HEK293T (cell line): ENCODE results near the gene ABTB1.

Source experiments
- CTCF ChIA-PET: fragments of 350-600 bp; formaldehyde crosslinking; extraction: SDS; loops from one replicate; lab custom pipeline; 2021; ENCODE audit warnings: antibody characterized with exemption, inconsistent platforms; lab: Yijun Ruan, JAX
- POLR2A ChIA-PET: fragments of 350-600 bp; formaldehyde crosslinking; extraction: SDS; loops from one replicate; lab custom pipeline; 2020; ENCODE audit warnings: antibody characterized with exemption, inconsistent platforms; lab: Yijun Ruan, JAX
- DNase-seq: peaks from one replicate; pipeline ENCODE4 v3.0.0; 2012; ENCODE audit warnings: mixed read lengths; ENCODE audit errors: extremely low spot score
- ARNT ChIP-seq: fragments of 450-650 bp; IDR thresholded peaks from 2 replicates; pipeline ENCODE4 v1.6.1; 2017; ENCODE audit warnings: mild to moderate bottlenecking
- BHLHE40 ChIP-seq: fragments of 450-650 bp; IDR thresholded peaks from 2 replicates; pipeline ENCODE4 v1.6.1; 2016; ENCODE audit warnings: mild to moderate bottlenecking, moderate library complexity, borderline replicate concordance
- CTBP1 ChIP-seq: fragments of 450-650 bp; IDR thresholded peaks from 2 replicates; pipeline ENCODE4 v1.6.1; 2016; ENCODE audit warnings: borderline replicate concordance
- ELF4 ChIP-seq: fragments of 450-650 bp; IDR thresholded peaks from 2 replicates; pipeline ENCODE4 v1.6.1; 2017; ENCODE audit warnings: antibody characterized with exemption
- FOXA1 ChIP-seq: fragments of 450-650 bp; IDR thresholded peaks from 2 replicates; pipeline ENCODE4 v1.6.1; 2016; ENCODE audit warnings: mild to moderate bottlenecking
- FOXK2 ChIP-seq: fragments of 450-650 bp; IDR thresholded peaks from 2 replicates; pipeline ENCODE4 v1.6.1; 2016; ENCODE audit warnings: mild to moderate bottlenecking
- FOXM1 ChIP-seq: fragments of 450-650 bp; IDR thresholded peaks from 2 replicates; pipeline ENCODE4 v1.6.1; 2017; ENCODE audit warnings: mild to moderate bottlenecking, borderline replicate concordance
- HDGF ChIP-seq: fragments of 450-650 bp; IDR thresholded peaks from 2 replicates; pipeline ENCODE4 v1.6.1; 2017; ENCODE audit warnings: antibody characterized with exemption, borderline replicate concordance
- L3MBTL2 ChIP-seq: fragments of 450-650 bp; conservative IDR thresholded peaks from 2 replicates; pipeline ENCODE4 v1.6.1; 2016; ENCODE audit warnings: mild to moderate bottlenecking
- LEF1 ChIP-seq: fragments of 450-650 bp; IDR thresholded peaks from 2 replicates; pipeline ENCODE4 v1.6.1; 2017; ENCODE audit warnings: mild to moderate bottlenecking, borderline replicate concordance
- NFRKB ChIP-seq: fragments of 450-650 bp; IDR thresholded peaks from 2 replicates; pipeline ENCODE4 v1.6.1; 2016; ENCODE audit warnings: mild to moderate bottlenecking, moderate library complexity
- SP1 ChIP-seq: fragments of 450-650 bp; IDR thresholded peaks from 2 replicates; pipeline ENCODE4 v1.6.1; 2017
- SUZ12 ChIP-seq: fragments of 450-650 bp; IDR thresholded peaks from 2 replicates; pipeline ENCODE4 v1.6.1; 2016; ENCODE audit warnings: mild to moderate bottlenecking
- TARDBP ChIP-seq: fragments of 450-650 bp; IDR thresholded peaks from 2 replicates; pipeline ENCODE4 v1.6.1; 2016
- ZNF384 ChIP-seq: fragments of 450-650 bp; IDR thresholded peaks from 2 replicates; pipeline ENCODE4 v1.6.1; 2016
- TF ChIP-seq, protein P1 (sequence below): fragments of 450-650 bp; IDR thresholded peaks from 2 replicates; pipeline ENCODE4 v1.6.1; 2016

ABTB1 gene

GRCh38 chr3:127723011-127723567 is 50.3 kb downstream of the ABTB1 start:
- no peak for DNase-seq
- CTCF ChIA-PET, result no interaction called here
- POLR2A ChIA-PET, result no interaction called here
- TF ChIP-seq HDGF (no peak), FOXM1 (no peak), LEF1 (no peak), FOXK2 (no peak), FOXA1 (no peak), SUZ12 (no peak), BHLHE40 (no peak), TARDBP (no peak), ZNF384 (no peak), SP1 (no peak), L3MBTL2 (no peak), ARNT (no peak), ELF4 (no peak), CTBP1 (no peak)
- TF ChIP-seq, protein P1, sequence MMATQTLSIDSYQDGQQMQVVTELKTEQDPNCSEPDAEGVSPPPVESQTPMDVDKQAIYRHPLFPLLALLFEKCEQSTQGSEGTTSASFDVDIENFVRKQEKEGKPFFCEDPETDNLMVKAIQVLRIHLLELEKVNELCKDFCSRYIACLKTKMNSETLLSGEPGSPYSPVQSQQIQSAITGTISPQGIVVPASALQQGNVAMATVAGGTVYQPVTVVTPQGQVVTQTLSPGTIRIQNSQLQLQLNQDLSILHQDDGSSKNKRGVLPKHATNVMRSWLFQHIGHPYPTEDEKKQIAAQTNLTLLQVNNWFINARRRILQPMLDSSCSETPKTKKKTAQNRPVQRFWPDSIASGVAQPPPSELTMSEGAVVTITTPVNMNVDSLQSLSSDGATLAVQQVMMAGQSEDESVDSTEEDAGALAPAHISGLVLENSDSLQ, result no peak

GRCh38 chr3:127726894-127727293 is 54.1 kb downstream of the ABTB1 start:
- CTCF ChIA-PET, result no interaction called here
- TF ChIP-seq L3MBTL2 (no peak), ZNF384 (no peak), ARNT (no peak), SP1 (no peak), BHLHE40 (no peak), FOXK2 (no peak)
- POLR2A ChIA-PET, result no interaction called here
- no peak for DNase-seq

DNA sequence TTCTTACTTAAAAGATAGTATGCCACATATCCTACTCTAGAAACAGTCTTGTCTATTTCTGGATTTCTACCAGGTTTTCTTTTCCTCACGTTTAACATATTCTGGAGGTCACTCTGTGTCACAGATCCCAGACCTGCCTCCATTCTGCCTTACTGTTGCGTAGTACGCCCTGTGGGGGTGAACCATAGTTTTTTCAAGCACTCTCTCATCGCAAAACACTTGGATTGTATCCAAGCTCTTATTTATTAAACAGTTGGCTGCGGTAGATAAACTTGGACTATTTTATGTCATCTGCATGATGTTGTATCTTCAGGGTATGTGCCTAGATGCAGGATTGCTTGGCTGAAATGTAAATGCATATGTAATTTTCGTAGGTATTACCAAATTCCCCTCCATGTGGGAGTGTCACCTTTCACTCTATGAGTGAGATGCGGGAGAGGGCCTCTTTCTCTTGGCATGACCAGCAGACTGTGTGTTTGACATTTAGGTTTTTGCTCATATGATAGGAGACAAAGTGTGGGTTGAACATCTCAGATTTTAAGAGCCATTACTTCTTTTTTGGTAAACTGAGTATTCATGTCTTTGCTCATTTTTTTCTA is 55.8 kb downstream of the ABTB1 start:
- CTCF ChIA-PET, result no interaction called here
- POLR2A ChIA-PET, result no interaction called here
- TF ChIP-seq FOXM1 (no peak), FOXK2 (no peak), ELF4 (no peak), NFRKB (no peak), SUZ12 (no peak), LEF1 (no peak), ZNF384 (no peak), BHLHE40 (no peak), TARDBP (no peak), ARNT (no peak), SP1 (no peak), FOXA1 (no peak)
- no peak for DNase-seq

GRCh38 chr3:127729556-127730056 is 56.9 kb downstream of the ABTB1 start:
- TF ChIP-seq ELF4 (no peak), ARNT (no peak), SUZ12 (no peak), TARDBP (no peak), FOXA1 (no peak), FOXM1 (no peak), L3MBTL2 (no peak), CTBP1 (no peak), NFRKB (no peak), FOXK2 (no peak), HDGF (no peak)
- TF ChIP-seq, protein P1, result no peak
- POLR2A ChIA-PET, result no interaction called here
- DNase-seq, result no peak
- CTCF ChIA-PET, result interaction anchor here (0.6 kb wide), 1 partner anchor 1289 kb away, joined by 4 read pairs; no protein-coding TSS in a partner anchor

DNA sequence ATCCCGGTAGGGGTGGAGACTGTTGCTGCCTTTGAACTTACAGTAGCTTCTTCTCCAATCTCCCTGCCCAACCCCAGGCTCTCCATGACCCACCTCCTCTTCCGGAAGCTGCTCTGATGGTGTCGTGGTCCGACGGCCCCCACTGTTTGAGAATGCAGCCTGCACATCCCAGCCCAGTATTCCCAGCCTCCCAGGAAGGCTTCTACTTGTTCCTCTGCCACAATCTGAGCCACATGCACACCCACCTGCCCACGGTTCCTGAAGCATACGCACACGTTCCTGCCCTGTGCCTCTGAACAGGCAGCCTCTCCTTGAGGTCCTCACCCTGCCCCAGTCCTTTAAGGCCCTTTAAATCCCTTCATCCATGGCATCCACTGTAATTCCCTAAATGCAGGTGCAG is 57.4 kb downstream of the ABTB1 start:
- DNase-seq, result no peak
- TF ChIP-seq, protein P1, result no peak
- TF ChIP-seq NFRKB (no peak), FOXA1 (no peak), CTBP1 (no peak), LEF1 (no peak), HDGF (no peak), FOXM1 (no peak), FOXK2 (no peak), BHLHE40 (no peak), ARNT (no peak), SP1 (no peak), L3MBTL2 (no peak), TARDBP (no peak), SUZ12 (no peak), ZNF384 (no peak)
- POLR2A ChIA-PET, result no interaction called here
- CTCF ChIA-PET, result interaction anchor here (0.6 kb wide), 1 partner anchor 1289 kb away, joined by 4 read pairs; no protein-coding TSS in a partner anchor
